GM19240 (cell line): ENCODE measurements around the gene ASXL3.

Source experiments
- DNase-seq: peaks from one replicate; pipeline ENCODE4 v3.0.0; 2011; ENCODE audit warnings: low spot score; ENCODE audit not compliant: insufficient read length

The ASXL3 gene

GRCh38 chr18:33577685-33578517 is at the start of gene ASXL3:
ASXL3 (plus strand) TSS chr18:33578219; CDS start chr18:33578632, 413 bp downstream.
- DNase-seq: no peak

DNA sequence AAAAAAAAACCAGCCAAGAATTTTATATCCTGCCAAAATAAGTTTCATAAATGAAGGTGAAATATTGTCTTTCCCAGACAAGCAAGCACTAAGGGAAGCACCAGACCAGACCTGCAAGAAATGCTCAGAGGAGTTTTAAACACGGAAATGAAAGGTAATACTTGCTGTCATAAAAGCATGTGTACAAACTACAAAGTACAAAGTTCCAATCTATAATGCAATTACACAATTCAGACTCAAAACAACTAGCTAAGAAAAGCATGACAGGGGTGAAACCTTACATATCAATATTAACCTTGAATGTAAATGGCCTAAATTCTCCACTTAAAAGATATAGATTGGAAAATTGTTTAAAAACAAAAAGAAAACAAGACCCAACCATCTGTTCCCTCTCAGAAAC is 45.0 kb upstream of the ASXL3 start:
- no peak for DNase-seq

DNA sequence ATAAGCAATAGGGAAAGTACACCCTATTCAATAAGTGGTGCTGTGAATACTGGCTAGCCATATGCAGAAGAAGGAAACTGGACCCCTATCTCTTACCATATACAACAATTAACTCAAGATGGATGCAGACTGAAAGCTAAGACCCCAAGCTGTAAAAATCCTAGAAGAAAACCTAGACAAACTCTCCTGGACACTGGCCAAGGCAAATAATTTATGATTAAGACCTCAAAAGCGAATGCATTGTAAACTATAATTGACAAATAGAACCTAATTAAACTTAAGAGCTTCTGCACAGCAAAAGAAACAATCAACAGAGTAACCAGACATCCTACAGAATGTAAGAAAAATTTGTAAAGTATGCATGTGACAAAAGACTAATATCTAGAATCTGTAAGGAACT is 41.1 kb upstream of the ASXL3 start:
- DNase-seq: no peak

DNA sequence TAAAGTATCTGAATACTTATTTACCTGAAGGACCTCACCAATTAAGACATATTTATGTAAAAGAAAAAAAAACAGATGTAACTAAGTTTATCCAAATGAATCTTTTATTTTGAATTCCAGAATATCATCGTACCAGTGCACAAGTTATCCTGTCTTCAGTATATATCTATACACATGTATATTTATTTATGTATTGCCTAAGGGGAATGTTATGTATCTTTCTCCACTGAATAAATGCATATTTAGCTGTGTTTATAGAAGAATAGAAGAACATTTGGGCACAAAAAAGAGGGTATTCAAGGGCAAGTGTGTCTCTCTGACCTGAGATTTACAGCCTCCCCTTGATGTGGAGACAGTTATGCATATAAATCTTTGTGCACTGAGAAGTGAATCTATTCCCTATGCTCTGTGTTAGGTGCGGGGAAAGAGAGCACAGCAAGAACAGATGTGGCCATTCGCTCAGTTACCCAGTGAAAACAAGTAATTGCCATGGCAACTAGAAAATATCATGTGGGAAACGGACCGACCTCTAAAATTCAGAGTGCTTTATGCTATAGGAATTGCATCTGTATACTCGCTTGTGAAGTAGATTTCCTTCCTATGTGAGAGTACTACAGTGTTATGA is 39.5 kb upstream of the ASXL3 start:
- no peak for DNase-seq

- no peak for DNase-seq
Measured at GRCh38 chr18:33540392-33540791, 37.6 kb upstream of the ASXL3 start.

GRCh38 chr18:33541316-33541715 is 36.7 kb upstream of the ASXL3 start:
- DNase-seq: no peak

DNA sequence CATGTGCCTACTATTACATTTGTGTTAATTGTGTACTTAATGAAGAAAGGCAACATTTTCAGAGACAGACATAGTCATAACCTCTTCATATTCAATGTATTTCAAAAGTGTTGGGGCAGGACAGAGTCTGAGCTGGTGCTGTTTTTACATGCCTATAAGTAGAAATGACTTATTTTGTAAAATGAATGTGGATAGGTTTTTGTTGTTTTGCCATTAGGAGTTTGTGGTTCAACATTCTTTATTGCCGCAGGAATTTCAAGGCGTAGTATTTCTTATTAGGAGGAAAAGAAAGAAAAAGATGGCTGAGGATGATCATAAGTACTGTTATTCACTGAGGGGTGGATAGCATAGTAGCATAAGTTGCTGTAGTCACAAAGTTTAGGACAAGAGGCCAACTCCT is 21.2 kb upstream of the ASXL3 start:
- DNase-seq: no peak

- no peak for DNase-seq
Measured at GRCh38 chr18:33557706-33558105, 20.3 kb upstream of the ASXL3 start.

DNA sequence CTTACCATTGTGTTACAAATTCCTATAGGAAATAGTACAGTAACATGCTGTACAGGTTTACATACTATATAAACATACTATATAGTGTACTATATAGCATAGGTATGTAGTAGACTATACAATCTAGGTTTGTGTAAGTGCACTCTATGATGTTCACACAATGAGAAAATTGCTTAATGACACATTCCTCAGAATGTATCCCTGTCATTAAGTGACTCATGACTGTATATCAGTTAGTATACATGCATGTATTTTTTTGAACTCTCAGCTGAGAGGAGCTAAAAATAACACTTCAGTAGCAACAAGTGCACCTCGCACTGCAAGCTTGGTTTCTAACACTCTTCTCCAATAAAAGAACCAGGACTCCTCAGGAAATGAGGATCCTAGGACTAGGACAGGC is 19.5 kb upstream of the ASXL3 start:
- DNase-seq: no peak

DNA sequence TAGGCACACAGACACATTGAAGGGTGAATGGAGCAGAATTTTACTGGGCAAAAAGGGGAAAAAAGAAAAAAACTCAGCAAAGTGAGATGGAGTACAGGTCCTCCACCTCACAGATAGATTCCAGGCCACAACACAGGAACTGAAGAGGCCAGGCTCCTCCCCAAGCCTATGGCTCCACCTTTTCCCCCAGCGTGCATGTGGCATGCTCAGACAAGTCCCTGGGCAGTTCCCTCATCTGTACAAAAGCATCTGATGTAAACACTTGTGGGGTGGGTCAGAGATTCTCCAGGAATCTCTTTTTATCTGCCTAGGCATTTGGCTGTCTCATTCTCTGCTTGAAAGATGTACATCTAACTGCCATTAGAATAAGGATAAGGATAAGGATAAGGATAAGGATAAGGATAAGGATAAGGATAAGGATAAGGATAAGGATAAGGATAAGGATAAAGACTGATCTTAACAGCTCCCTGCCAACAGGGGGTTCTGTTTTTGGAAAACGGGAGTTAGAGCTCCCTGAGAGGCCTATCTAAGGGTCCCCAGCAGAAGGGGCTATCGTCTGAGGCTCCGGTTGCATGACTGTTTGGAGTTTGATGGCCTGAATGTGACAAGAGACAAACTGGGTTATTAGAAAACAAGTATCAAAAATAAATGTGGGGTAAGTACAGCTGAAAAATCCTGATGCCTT is 17.2 kb upstream of the ASXL3 start:
- no peak for DNase-seq

DNA sequence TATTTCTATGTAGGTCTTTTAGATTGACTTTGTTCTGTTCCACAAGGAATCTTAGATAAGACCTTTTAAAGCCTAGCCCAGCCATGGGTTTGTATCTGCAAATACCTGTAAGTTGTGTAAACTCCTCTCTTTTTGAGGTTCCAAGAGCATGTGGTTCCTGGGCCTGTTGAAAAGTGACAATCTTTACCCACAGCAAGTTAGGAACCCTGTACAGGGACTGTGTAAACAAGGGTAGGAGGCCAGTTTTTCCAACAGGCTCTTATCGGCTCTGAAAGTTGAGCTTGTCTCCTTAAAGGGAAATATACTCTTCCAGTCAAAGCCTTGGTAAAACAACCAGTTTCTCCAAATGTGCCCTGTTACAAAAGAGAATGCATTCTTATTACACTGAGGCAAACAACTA is 15.3 kb upstream of the ASXL3 start:
- DNase-seq: no peak

DNA sequence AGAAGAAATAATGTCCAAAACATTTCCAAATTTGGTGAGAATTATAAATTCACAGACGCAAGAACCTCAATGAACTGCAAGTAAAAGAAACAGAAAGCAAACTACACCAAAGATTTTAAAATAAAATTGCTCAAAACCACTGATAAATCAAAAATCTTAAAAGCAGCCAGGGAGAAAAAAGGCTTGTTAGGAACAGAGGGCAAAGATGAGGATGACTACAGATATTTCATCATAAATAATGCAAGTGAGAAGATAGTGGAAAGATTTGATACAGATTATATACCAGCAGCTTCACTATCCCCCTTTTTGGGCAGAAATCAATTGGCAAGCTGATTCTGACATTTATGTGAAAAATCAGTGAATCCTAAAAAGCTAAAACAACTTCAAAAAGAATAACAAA is 10.3 kb upstream of the ASXL3 start:
- no peak for DNase-seq

DNA sequence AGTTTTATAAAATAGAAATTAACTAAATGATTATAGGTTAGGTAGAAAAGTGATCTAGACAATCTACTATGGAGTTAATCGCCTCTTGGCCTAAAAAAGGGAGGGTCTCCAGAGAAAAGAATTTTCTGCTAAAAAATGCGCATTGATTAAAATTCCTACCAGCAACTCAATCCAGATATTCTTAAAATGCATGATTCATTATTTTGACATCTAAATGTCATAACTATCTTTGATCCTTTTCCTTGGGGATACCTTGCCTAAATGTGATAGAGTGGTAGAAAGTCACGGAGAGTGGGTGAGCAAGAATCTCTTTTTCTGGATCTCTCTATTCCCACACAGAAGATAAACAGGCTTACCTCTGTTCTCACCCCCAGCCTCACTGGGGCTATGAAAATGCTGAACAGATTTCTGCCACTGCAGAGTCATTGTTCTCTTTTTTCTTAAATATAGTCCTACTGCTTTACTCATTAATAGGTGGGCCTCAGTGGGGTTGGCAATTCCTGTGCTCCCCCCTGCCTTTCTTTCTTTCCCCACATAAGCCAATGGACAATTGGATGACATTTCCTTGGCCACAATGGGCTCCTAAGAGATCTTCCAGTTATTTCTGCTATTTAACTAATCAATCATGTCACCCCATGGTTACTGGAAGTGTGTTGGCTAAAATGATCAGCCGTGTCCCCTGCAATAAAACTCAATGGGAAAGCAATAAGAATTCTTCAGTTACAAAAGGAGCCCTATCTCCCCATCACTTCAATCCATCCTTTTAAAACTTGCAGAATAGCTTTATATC is 5.8 kb upstream of the ASXL3 start:
- DNase-seq: no peak

GRCh38 chr18:33573193-33573592 is 4.8 kb upstream of the ASXL3 start:
- no peak for DNase-seq

DNA sequence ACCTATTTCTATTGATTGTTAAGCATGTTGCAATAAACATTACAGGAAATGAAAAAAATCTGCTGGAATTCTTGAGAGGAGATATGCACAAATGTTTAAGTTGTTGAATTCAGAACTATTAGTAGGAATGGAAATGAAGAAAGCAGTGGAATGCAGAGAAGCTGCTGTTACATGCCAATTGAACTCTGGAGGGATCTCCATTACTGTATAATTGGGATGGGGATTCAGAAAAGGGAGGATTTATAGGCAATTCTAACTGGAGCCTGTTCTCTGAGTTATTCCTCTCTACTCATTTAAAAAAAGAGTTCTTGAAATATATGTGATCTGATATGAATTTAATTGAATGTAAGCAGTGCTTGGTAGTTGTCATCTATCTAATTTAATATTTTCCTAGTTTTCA is 2.6 kb upstream of the ASXL3 start:
- DNase-seq: no peak

GRCh38 chr18:33576999-33577646 is 896 bp upstream of the ASXL3 start:
- DNase-seq: no peak

DNA sequence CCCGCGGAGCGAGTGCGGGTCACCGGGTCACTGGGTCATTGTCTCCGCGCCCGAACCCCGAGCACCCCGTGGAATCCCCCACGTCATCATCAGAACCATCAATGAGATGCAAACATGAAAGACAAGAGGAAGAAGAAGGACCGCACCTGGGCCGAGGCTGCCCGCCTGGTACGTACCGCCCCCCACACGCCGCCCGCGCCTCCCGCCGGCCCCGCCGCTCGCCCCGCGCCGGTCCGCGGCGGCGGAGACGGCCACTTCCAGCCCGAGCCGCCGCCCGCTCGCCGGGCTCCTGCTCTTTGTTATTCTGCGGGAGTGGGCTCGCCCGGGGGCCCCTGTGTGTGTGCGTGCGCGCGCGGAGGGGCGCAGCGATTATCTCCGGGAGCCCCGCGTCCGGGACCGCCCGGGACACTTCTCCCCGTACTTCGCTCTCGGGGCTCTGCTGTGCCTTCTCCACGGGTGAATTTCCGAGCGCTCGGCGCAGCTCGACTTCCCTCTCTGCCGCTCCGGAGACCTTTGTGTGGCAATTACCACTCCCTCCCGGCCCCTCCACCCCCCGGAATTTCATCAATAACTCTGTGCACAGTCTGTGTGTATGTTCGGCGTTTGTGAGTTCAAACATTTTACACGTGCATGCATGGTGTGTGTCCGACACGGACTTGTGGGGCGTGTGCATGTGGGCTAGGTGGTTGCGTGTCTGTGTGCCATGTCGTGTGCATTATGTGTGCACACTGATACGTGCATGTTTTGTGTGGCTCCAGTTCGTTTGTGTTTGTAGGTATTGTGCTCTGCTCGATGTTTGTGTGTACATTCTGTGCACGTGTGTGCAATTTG is 714 bp downstream of the ASXL3 start:
- peak; percentile 2 for DNase-seq

GRCh38 chr18:33579349-33580215 is 1.6 kb downstream of the ASXL3 start:
- DNase-seq: no peak

- DNase-seq: no peak
Measured at GRCh38 chr18:33580546-33580945, 2.5 kb downstream of the ASXL3 start.
